NCI-H460 (cell line): ENCODE measurements around the gene CEBPG. TPM values are rescaled to one million over a fixed set of nuclear protein-coding genes. Genes with fewer than 3 reads are reported as not detected.

Source experiments
- DNase-seq: peaks from one replicate; pipeline ENCODE4 v3.0.0-alpha.2; 2016; ENCODE audit warnings: low read depth; ENCODE audit errors: extremely low read depth
- total RNA-seq: library from RNA; depleted of rRNA; stranded (reverse); fragments of >200 nt; shearing (Covaris generic); gene quantifications from 2 replicates; pipeline ENCODE4 v1.2.3, GENCODE V29; 2014

Gene CEBPG
- total RNA-seq, 1 experiment from 2014 or later: 89.1 TPM

- DNase-seq: no peak
Observed at GRCh38 chr19:33414667-33415605, 41.4 kb downstream of the CEBPG start.

- DNase-seq: peak; percentile 59
Observed at GRCh38 chr19:33416307-33417215, 43.1 kb downstream of the CEBPG start.

- no peak for DNase-seq
Observed at GRCh38 chr19:33417751-33418150, 44.2 kb downstream of the CEBPG start.

GRCh38 chr19:33418461-33418860 is 45.0 kb downstream of the CEBPG start:
- DNase-seq: no peak

DNA sequence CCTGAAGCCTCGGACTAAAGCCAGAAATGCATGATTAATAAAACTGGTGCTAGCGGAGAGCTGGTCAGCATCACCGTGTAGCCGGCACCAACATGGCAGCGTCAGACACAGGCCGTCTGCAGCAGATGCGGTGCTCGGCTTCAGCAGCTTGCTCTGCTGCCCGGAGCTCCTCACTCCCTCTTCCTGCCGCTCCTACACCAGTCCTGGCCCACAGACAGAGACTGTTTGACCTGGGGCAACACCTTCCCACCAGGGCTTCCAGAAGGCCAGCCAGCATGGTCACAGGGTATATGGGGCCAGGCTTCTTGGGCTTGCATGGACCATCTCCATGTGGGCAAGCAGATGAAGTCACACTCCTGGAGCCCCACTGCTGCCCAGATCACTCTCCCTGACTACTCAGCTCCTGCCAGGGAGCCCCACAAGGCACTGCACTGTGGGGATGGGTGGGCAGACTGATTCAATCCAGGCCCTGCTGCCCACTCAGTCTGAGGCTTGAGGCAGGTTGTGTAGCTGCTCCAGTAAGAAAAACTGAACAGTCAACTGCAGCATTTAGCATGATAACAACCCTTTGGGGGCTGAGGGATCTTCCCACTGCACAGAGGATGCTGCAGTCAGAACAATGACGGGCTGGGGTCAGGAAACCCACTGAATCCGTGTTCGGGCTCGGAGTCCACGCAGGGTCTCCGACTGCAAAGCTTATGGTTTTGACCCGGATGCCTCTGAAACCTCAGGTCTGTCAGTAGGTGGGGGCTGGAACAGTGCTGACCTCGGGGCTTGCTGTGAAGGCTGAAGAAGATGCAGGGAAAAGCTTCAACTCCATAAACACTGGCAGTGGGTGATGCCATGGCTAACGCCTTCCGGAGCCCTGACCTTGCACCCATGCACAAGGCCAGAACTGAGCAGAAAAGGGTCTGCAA is 45.6 kb downstream of the CEBPG start:
- DNase-seq: no peak

DNA sequence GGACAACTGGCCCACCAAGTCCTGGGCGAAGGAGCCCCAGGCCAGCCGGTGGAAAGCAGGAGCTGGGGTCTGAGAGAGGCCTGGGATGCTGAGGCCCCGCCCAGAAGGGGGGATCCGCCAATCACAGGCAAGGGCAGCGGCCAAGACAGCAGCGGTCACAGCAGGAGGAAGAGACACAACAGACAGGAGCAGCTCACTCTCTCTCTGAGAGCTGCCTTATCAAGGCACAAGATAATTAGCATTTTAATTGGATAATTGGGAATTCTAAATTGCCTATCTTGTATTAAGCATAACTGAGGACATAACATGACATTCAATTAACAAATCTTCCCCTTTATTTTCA is 46.2 kb downstream of the CEBPG start:
- no peak for DNase-seq

- no peak for DNase-seq
Observed at GRCh38 chr19:33420821-33421220, 47.3 kb downstream of the CEBPG start.

DNA sequence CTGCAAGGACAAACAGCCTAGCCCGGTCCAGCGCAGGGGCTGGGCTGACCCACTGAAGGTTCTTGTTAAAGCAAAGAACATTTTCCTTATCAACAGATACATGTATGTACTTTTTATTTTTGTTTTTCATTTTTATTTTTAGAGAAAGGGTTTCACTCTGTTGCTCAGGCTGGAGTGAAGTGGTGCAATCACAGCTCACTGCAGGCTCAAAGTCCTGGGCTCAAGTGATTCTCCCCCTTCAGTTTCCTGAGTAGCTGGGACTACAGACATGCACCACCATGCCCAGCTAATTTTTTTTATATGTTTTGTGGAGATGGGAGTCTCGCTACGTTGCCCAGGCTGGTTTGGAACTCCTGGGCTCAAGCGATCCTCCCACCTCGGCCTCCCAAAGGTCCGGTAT is 47.9 kb downstream of the CEBPG start:
- DNase-seq: no peak

GRCh38 chr19:33422369-33423180 is 49.1 kb downstream of the CEBPG start:
- DNase-seq: no peak

GRCh38 chr19:33424181-33424580 is 50.7 kb downstream of the CEBPG start:
- DNase-seq: no peak

DNA sequence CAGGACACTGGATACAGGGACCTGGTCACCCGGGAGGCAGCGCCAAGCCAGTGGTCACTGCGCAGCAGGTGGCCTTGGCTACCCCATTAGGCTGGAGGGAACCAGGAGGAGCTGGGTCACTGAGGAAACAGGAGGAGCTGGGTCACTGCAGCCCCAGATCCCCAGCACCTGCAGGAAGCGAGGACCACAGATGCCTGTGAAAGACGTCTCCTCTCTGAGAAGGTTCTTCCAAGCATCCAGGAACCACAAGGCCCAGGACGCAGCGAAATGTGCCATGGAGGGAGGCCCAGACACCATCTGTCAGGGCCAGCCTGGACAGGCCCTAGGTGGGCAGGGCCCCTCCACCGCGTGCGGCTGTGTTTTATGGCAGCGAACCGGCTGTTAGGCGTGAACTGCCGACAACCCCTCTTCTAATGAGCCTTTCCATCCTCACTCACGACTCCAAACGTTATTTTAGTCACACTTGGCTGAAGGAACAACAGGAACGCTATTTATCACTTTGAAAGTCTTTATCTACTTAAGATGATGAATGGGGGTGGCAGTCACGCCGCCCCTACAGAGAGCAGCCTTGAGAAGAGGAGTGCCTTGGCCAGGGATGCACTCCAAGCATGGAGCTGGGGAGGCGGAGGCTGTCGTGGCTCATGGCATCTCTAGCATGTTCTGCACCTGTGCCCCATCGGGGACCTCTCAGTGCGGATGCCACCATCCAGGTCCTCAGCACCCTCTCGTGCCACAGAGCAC is 53.3 kb downstream of the CEBPG start:
- no peak for DNase-seq

- no peak for DNase-seq
Observed at GRCh38 chr19:33427801-33428626, 54.5 kb downstream of the CEBPG start.

DNA sequence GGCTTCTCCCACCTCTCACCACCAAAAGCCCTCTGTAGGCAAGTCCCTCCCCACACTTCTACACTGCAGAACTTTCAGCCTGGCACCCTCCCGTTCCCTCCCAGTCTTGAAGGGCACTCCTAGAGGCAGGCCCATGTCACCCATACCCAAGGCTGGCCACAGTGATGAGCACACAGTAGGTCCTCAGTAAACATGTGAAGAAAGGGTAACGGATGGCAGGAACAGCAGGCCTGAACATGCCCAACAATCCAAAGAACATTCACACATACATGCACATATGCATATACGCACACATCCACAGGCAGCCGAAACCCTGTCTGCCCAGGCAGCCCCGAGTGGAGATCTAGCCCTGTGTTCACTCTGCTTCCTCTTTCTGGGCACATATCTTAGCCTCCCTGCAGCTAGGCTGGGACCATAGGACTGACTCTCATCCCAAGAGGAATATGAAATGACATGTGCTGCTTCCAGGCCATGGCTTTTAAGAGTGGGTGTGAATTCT is 55.2 kb downstream of the CEBPG start:
- DNase-seq: no peak

DNA sequence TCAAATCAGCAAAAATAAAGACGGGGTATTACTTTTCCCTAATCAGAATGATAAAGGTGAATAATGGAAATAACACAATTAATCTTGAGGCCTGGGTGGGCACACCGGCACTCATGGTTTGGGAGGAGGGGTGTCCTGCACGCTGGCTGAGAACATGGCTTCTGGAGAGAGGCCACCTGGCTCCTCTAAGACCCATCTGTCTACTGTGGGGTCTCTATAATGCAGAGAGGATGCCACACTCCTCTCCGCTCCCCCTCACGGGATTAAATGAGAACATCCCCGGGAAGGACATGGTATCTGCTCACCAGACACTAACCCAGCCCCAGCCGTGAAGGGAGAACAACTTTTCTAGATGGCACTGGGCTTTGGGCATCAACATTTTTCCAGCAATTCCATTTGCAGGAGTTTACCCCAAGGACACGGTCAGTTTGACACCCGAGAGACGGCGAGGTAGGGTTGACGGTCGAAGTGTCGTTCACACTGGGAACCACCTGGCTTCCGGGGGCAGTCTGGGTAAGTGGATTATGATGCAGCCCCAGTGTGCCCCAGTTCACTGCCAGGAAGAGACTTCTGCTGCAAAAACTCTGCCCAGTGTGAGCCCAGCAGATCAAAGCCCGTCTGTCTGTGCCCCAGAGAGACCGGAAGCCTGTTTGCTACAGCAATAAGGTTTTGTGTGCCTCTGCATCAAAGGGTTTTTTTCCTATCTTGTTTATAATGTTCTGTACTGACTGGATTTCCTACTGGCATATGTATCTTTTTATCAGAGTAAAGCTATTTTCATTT is 56.6 kb downstream of the CEBPG start:
- DNase-seq: no peak

GRCh38 chr19:33430674-33431277 is 57.3 kb downstream of the CEBPG start:
- peak; percentile 36 for DNase-seq

DNA sequence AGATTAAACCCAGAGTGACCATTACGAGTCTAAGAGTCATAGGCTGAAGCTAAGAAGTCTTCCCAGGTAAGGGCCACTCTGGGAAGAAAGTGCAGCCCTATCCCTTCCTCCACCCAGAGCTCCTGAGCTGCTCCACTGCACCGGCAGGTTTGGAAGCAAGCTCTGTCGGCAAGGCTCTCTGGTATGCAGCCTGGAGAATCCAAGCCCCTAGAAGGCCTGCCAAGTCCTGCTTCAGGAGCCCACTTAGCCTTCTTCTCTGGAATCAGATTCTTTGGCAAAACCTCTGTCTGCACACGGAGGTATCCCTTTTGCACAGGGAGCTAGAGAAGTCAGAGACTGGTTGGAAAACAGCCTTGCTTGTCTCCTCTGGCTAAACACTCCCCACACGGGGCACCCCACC is 58.5 kb downstream of the CEBPG start:
- no peak for DNase-seq
